ENCODE measurements around the gene CSRNP3.
A peak's percentile ranks its signal among the peaks of the same experiment; 100 is the strongest.

Gene CSRNP3

DNA sequence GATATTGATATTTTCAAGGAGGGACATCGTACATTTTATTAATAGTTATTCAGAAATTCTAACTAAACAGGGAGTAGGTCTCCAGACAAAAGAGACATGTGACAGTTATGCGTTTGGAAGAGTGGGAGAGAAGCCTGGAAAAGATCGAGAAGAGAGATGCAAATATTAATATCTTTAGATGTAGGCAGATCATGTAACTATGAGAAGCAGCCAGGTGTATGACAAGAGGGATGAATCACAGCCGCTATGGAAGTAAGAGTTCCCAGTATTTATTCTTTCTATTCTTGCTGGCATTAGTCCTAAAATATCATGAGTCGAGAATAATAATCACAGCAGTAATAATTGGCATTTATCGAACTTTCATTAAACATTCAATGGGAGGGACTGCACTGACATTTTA, 140.2 kb downstream of the CSRNP3 start:
- TF ChIP-seq, protein P1, sequence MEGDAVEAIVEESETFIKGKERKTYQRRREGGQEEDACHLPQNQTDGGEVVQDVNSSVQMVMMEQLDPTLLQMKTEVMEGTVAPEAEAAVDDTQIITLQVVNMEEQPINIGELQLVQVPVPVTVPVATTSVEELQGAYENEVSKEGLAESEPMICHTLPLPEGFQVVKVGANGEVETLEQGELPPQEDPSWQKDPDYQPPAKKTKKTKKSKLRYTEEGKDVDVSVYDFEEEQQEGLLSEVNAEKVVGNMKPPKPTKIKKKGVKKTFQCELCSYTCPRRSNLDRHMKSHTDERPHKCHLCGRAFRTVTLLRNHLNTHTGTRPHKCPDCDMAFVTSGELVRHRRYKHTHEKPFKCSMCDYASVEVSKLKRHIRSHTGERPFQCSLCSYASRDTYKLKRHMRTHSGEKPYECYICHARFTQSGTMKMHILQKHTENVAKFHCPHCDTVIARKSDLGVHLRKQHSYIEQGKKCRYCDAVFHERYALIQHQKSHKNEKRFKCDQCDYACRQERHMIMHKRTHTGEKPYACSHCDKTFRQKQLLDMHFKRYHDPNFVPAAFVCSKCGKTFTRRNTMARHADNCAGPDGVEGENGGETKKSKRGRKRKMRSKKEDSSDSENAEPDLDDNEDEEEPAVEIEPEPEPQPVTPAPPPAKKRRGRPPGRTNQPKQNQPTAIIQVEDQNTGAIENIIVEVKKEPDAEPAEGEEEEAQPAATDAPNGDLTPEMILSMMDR (conservative IDR thresholded peaks at IDR 0.05; ENCODE audit: low read depth, low read length) = no peak
- no peak overlapping the region for H3K4me3 ChIP-seq (ENCODE audit: low read depth, low read length)
- no peak for DNase-seq (ENCODE audit: low read depth)

DNA sequence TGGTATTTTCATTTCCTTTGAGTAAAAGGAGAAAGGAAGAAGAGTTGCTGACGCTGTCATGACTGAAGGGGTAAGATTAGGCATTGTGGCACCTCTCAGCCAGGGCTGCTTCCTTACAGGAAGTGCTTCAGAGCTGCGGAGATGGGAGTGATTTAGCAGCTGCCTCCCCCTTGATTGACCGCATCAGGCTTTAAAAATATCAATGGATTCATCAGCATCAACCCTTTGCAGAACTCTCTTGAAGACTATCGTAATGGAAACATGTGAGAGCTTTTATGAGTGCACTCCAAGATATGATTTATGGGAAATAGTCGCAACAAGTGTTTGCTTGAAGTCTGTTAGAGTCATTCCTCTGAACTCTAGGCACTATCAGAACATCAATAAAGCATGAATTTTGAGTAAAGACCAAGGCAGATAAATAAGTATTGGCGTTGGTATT, 141.1 kb downstream of the CSRNP3 start:
- no peak for DNase-seq (ENCODE audit: low read depth)
- H3K4me3 ChIP-seq (ENCODE audit: low read depth, low read length) = no peak overlapping the region
- TF ChIP-seq, protein P1 (conservative IDR thresholded peaks at IDR 0.05; ENCODE audit: low read depth, low read length) = no peak

DNA sequence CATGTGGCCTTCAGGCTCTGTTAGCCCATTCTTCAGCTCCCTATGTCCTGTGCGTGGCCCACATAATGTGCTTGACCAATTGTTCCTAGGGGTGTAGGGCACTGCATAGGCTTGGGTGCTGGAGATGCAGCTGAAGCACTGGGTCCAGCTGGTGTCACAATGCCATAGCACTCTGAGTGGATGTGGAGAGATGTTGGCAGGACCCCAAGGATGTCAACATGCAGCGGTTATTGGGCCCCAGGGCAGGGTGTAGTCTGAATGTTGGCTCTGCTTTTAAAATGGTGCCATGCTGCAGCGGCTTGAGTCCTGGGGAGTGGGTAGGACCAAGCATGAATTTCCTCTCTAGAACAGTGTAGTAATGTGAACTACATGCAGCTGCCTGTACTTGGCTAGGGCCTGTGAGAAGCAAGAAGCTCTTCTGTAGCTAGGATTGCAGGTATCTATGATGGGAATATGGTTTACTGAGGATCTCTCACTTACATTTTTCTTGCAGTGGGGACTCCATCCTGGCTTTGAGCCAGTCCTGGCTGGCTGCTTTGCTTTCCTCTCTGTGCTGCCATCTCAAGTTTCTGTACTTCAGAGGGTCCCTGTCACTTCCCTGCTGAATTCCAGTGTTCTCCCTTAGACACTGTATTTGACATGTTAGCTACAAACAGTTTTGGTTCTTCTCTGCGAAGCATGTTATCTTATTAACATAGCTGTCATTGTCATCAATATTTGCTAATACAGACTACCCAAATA, 148.4 kb downstream of the CSRNP3 start:
- TF ChIP-seq, protein P1 (conservative IDR thresholded peaks at IDR 0.05; ENCODE audit: low read depth, low read length) = no peak
- H3K4me3 ChIP-seq (ENCODE audit: low read depth, low read length) = no peak overlapping the region
- no peak for DNase-seq (ENCODE audit: low read depth)

DNA sequence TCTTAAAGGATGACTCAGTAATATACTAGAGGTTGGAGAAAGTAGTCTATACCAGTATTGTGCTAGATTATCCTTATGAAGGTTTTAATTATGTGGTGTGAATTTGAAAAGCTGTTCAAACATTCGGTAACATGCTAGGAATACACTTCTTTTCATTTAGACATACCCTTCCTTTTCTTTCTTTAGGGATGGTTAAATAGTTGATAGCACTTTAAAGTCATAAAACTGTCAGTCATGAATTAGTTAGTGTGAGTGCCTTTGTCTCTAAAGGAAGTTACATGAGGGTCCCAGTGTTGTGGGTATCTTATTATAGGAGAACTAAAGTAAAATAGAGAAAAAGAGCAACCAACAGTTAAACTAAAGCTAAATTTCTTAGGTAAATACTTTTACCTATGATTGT, 149.3 kb downstream of the CSRNP3 start:
- H3K4me3 ChIP-seq (ENCODE audit: low read depth, low read length) = no peak overlapping the region
- no peak for DNase-seq (ENCODE audit: low read depth)
- TF ChIP-seq, protein P1 (conservative IDR thresholded peaks at IDR 0.05; ENCODE audit: low read depth, low read length) = no peak

DNA sequence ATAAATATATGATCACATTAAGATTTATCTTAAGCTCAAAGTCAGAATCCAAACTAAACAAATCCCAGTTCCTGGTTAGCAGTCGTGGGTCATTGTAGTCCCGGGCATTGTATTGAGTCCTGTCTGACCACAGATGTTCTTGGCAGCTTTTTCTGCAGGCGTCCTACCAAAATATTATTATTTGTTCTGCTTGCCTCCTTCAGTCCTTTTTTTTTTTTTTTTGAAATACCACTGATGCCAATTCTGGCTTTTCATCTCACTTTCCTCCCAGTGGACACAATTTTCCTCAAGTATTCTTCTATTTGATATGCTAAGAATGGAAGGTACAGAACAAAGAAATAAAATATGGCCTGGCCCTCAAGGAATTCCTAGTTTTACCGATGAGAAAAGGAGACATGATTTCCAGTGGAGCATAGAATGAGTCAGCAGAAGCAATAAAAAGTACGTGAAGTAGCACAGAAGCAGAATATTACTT, 151.6 kb downstream of the CSRNP3 start:
- H3K4me3 ChIP-seq (ENCODE audit: low read depth, low read length) = no peak overlapping the region
- DNase-seq (ENCODE audit: low read depth) = peak; percentile 51
- TF ChIP-seq, protein P1 (conservative IDR thresholded peaks at IDR 0.05; ENCODE audit: low read depth, low read length) = no peak

DNA sequence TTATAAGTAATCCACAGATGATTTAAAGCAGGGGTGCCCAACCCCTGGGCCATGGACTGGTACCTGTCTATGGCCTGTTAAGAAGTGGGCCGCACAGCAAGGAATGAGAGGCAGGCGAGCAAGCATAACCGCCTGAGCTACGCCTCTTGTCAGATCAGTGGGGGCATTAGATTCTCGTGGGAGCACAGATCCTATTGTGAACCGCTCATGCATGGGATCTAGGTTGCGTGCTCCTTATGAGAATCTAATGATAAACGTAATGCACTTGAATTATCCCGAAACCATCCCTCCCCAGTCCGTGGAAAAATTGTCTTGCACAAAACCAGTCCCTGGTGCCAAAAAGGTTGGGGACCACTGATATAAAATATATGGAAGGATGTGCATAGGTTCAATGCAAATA, 153.7 kb downstream of the CSRNP3 start:
- no peak for DNase-seq (ENCODE audit: low read depth)
- TF ChIP-seq, protein P1 (conservative IDR thresholded peaks at IDR 0.05; ENCODE audit: low read depth, low read length) = no peak

More for the DNA sequence above, 153.7 kb downstream of the CSRNP3 start:
- H3K4me3 ChIP-seq (ENCODE audit: low read depth, low read length) = no peak overlapping the region
